HK-2 (cell line): ENCODE results near the gene CDCA5.

ENCODE experiments used
- DNase-seq: peaks from one replicate; pipeline ENCODE4 v3.0.0-alpha.2; 2018; ENCODE audit not compliant: unreplicated experiment

The CDCA5 gene

GRCh38 chr11:65045061-65045460, 38.8 kb downstream of the CDCA5 start:
- no peak for DNase-seq

DNA sequence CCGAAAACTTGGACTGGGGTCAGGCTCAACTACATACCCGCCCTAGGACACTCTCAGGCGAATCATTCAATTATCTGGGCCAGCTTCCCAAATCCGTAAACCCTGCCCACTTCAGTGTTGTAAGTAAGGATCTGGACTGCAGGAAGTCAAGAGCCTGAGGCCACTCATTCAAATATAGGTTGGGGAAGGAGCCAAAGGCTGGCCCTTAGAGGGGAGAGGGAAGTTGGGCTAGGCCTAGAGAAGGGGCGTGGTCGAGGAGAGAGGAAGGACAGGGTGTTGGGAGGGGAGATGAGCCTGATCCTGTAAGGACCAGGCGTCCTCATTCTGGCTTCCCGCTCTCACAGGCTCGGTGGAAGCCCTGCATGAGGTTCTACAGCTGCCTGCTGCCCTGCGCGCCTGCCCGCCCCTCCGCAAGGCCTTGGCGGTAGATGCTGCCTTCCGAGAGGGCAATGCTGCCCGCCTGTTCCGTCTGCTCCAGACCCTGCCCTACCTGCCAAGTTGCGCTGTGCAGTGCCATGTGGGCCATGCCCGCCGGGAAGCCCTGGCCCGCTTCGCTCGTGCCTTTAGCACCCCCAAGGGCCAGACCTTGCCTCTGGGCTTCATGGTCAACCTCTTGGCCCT, 39.8 kb downstream of the CDCA5 start:
- DNase-seq: no peak

- DNase-seq: no peak
These were observed 40.9 kb downstream of the CDCA5 start for GRCh38 chr11:65042891-65043290.

DNA sequence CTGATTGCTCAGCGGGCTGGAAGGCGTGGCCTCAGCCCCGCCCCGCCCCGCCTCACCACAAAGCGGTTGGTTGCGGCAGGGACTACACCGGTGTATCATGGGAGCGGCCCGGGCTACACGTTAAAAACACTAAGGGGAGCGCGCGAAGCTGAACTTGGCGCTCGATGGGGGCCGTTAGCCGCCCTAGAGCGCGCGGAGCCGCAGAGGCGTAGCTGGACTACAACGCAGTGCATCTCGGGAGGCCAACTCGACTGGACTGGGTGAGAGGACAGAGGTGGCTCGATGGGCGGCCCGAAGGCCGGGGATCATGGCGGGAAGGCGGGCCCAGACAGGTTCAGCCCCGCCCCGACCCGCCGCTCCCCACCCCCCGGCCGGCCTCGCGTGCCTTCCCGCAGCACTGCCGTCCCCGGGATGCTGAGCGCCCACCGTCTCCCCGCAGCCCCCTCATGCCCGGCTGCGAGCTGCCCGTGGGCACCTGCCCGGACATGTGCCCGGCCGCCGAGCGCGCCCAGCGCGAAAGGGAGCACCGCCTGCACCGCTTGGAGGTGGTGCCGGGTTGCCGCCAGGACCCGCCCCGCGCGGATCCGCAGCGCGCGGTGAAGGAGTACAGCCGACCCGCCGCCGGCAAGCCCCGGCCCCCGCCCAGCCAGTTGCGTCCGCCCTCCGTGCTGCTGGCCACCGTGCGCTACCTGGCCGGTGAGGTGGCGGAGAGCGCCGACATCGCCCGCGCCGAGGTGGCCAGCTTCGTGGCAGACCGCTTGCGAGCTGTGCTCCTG, 42.8 kb downstream of the CDCA5 start, which contains the start of gene SAC3D1:
TSS of gene SAC3D1 (plus strand) at position 364 of the 776 bp plus-strand sequence. CDS start at position 447, 83 bp downstream.
- DNase-seq: peak; percentile 88

DNA sequence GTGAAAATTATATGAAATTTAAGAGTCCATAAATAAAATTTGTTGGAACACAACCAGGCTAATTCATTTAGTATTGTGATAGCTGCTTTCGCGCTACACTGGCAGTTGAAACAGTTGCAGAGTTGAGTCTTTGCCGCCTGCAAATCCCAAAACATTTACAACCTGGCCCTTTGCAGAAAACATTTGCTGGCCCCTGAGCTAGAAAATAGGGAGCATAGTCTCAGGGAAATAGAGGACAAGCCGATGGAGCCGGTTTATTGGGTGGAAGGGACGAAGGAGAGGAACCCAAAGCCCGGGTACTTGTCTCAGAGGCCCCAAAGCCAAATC, 43.4 kb downstream of the CDCA5 start:
- DNase-seq: no peak

GRCh38 chr11:65036931-65037330, 46.9 kb downstream of the CDCA5 start:
- no peak for DNase-seq

DNA sequence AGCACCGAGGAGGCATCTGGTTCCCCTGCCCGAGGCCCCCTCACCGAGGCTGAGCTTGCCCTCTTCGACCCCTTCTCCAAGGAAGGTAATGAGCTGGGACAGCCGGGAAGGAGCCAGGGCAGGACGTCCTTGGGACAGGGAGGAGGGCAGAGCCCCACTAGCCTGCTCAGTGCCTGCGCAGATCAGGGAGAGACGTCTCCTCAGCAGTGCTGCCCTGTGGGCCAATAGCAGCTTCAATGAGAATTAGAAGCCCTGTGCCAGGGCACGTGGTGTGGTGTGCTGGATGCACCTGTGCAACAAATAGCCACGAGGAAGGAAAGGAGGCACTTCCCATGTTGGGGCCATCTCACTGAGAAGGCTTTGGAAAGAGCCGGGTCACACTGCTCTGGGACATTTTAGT, 48.3 kb downstream of the CDCA5 start:
- DNase-seq: no peak

GRCh38 chr11:65034423-65034822, 49.4 kb downstream of the CDCA5 start:
- DNase-seq: no peak

- DNase-seq: no peak
These were observed 51.6 kb downstream of the CDCA5 start for GRCh38 chr11:65032216-65032615.
